ENCODE results near the gene CELSR3. TPM values are rescaled to one million over a fixed set of nuclear protein-coding genes. Genes with fewer than 3 reads are reported as not detected.

Gene CELSR3
- total RNA-seq, 4 donors from 2014 or later = 0.33 to 1.3 (median 0.63) TPM

DNA sequence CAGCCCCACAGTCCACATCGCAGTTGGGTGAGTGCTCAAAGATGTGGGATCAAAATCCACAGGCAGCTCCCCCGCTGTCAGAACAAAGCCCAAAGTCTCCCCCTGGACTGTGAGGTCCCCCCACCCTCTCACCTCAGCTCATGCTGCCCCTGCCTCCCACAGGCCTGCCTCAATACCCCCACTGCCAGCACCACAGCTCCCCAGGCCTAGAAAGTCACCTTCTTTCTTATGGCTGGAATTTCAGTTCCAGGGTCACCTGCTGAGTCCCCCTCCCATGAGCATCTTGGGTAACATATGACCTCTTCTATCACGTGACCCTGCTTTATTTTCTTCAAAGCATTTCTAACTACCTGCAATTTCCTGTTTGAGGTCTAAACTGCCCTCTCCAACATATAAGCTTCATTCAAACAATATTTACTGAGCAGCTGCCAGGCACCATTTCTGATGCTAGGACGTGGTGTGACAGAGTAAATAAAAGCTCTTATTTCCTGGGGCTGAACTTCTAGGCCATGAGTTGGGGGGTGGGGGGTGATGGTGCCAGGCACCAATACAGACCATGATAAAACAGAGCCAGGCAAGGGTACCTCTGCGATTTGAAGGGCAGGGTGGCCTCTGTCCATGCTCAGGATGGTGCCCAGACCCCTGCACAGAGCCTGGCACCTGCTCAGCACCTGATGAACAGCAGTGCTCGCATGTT, 38.7 kb downstream of the CELSR3 start:
- 76% methylated on average over 5 of the region's 6 CpGs for WGBS
- no peak for TF ChIP-seq EP300 (IDR thresholded peaks at IDR 0.05)
- H3K4me3 ChIP-seq = no peak overlapping the region

GRCh38 chr3:48621461-48621869, 41.2 kb downstream of the CELSR3 start, which contains the start of gene TMEM89:
TSS of gene TMEM89 (minus strand) at chr3:48621769. CDS start at chr3:48621756, 13 bp downstream.
- H3K27me3 ChIP-seq = no peaks in the 10 kb centered on the region
- H3K4me3 ChIP-seq = no peak within 1 kb of the TSS
- H3K4me1 ChIP-seq = no peaks in the 10 kb centered on the region
- intact Hi-C loops (cut with DNase I) = no loop called here
- no peak within 1 kb of the TSS for H3K27ac ChIP-seq (replicated peaks in 1 of 4)
- TF ChIP-seq EP300 (IDR thresholded peaks at IDR 0.05) (no peak), POLR2AphosphoS5 (IDR thresholded peaks at IDR 0.05) (no peak), POLR2A (IDR thresholded peaks at IDR 0.05; ENCODE audit: low read depth) (no peak)
- TF ChIP-seq, protein P1, sequence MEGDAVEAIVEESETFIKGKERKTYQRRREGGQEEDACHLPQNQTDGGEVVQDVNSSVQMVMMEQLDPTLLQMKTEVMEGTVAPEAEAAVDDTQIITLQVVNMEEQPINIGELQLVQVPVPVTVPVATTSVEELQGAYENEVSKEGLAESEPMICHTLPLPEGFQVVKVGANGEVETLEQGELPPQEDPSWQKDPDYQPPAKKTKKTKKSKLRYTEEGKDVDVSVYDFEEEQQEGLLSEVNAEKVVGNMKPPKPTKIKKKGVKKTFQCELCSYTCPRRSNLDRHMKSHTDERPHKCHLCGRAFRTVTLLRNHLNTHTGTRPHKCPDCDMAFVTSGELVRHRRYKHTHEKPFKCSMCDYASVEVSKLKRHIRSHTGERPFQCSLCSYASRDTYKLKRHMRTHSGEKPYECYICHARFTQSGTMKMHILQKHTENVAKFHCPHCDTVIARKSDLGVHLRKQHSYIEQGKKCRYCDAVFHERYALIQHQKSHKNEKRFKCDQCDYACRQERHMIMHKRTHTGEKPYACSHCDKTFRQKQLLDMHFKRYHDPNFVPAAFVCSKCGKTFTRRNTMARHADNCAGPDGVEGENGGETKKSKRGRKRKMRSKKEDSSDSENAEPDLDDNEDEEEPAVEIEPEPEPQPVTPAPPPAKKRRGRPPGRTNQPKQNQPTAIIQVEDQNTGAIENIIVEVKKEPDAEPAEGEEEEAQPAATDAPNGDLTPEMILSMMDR (IDR thresholded peaks at IDR 0.05) = no peak
- peaks cover 0 to 18% (median 11%) of the 10 kb centered on the region in 4 donors for H3K9me3 ChIP-seq
- WGBS = 98% methylated on average over 8 of the region's 19 CpGs
- DNase-seq (ENCODE audit: extremely low spot score) = no peak
- H3K36me3 ChIP-seq = peaks cover 0 to 20% (median 16%) of the 10 kb centered on the region in 4 donors

More for the DNA sequence above, 38.7 kb downstream of the CELSR3 start:
- intact Hi-C loops (cut with DNase I) = no loop called here
- Histone ChIP-seq H3K27ac (replicated peaks in 1 of 4) (no peak overlapping the region), H3K36me3 (peaks cover 0 to 45% (median 40%) of the 10 kb centered on the region in 4 donors), H3K27me3 (no peaks in the 10 kb centered on the region), H3K4me1 (no peaks in the 10 kb centered on the region), H3K9me3 (no peaks in the 10 kb centered on the region)
- DNase-seq (ENCODE audit: extremely low spot score) = no peak

DNA sequence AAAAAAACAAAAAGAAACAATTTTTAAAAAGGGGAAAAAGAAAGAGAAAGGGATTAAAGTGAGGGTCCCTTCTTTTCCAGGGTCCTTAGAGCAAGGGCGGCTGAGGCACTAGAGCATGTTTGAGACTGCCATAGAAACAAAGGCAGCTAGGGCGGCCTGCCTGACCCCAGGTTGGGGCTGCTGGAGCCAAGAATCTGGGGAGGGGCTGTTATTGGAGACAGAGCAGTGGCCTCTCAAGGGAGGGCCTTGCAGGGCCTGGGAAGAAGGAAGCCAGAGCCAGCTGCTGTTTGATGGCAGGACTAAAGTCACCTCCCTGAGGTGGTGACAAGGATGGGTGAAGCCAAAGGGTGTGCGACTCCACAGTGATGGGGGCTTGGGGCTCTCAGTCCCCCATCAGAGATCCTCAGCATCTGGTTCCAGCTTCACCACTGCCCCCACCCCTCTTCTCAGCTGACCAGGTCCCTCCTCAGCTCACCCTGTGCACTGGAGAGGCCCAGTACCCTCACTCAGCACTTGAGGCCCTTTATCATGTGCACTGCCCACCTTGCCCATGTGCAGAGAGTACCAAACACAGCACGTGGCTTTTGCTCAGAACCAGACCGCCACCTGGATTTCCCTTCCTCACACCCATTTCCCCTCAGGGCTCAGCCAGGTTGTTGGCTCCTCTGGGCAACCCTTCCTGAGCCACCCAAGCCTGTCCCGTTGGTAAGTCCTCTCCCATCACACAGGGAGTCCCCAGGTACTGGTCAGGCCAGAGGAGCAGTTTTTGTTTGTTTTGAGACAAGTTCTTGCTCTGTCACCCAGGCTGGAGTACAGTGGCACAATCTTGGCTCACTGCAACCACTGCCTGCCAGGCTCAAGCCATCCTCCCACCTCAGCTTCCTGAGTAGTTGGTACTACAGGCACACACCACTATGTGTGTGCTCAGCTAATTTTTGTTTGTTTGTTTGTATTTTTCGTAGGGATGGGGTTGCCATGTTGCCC, 42.9 kb downstream of the CELSR3 start:
- no peaks in the 10 kb centered on the region for H3K4me1 ChIP-seq
- intact Hi-C loops (cut with DNase I) = no loop called here
- no peak overlapping the region for H3K27ac ChIP-seq (replicated peaks in 1 of 4)
- H3K36me3 ChIP-seq = peaks cover 0 to 3% (median under 1%) of the 10 kb centered on the region in 4 donors
- no peak for DNase-seq (ENCODE audit: extremely low spot score)
- no peak overlapping the region for H3K4me3 ChIP-seq
- TF ChIP-seq EP300 (IDR thresholded peaks at IDR 0.05) = no peak
- no peak for TF ChIP-seq POLR2A (IDR thresholded peaks at IDR 0.05; ENCODE audit: low read depth)
- no peak for TF ChIP-seq POLR2AphosphoS5 (IDR thresholded peaks at IDR 0.05)
- TF ChIP-seq, protein P1 (IDR thresholded peaks at IDR 0.05) = no peak
- WGBS = 84% methylated on average over 7 of the region's 7 CpGs
- peaks cover 0 to 18% (median 11%) of the 10 kb centered on the region in 4 donors for H3K9me3 ChIP-seq
- H3K27me3 ChIP-seq = no peaks in the 10 kb centered on the region

DNA sequence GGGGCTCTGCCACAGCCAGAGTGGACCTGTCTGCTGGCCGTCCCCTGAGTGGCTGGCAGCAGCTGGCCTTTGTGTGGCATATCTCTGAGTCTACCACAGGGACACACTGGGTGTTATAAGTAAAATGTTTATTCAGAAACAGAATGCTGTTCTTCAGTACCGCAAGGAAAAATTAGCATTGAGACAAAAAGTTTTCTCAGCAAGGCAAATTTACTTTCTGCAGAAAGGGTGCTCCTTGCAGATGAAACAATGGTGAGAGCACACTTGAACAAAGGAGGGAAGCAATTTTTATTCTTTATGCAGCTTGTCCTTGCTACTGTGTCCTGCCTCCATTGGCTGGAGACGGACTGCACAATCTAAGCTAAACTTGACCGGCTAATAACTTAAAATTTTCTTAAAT, 45.1 kb downstream of the CELSR3 start:
- intact Hi-C loops (cut with DNase I) = no loop called here
- Histone ChIP-seq H3K27ac (replicated peaks in 1 of 4) (no peak overlapping the region), H3K27me3 (no peaks in the 10 kb centered on the region), H3K36me3 (no peaks in the 10 kb centered on the region), H3K4me3 (no peak overlapping the region), H3K4me1 (no peaks in the 10 kb centered on the region), H3K9me3 (peaks cover 0 to 18% (median 11%) of the 10 kb centered on the region in 4 donors)
- TF ChIP-seq POLR2AphosphoS5 (IDR thresholded peaks at IDR 0.05) (no peak), POLR2A (IDR thresholded peaks at IDR 0.05; ENCODE audit: low read depth) (no peak), EP300 (IDR thresholded peaks at IDR 0.05) (no peak)
- TF ChIP-seq, protein P1 (IDR thresholded peaks at IDR 0.05) = no peak
- 97% methylated on average over 4 of the region's 4 CpGs for WGBS
- no peak for DNase-seq (ENCODE audit: extremely low spot score)

- intact Hi-C loops (cut with DNase I) = no loop called here
- H3K4me1 ChIP-seq = peaks cover 0 to 8% (median 7%) of the 10 kb centered on the region in 4 donors
- no peak overlapping the region for H3K4me3 ChIP-seq
- peaks cover 0 to 18% (median 11%) of the 10 kb centered on the region in 4 donors for H3K9me3 ChIP-seq
- no peak for DNase-seq (ENCODE audit: extremely low spot score)
- no peaks in the 10 kb centered on the region for H3K36me3 ChIP-seq
- no peak for TF ChIP-seq EP300 (IDR thresholded peaks at IDR 0.05)
- TF ChIP-seq POLR2AphosphoS5 (IDR thresholded peaks at IDR 0.05) = no peak
- no peak for TF ChIP-seq POLR2A (IDR thresholded peaks at IDR 0.05; ENCODE audit: low read depth)
- TF ChIP-seq, protein P1 (IDR thresholded peaks at IDR 0.05) = no peak
- 79% methylated on average over 3 of the region's 3 CpGs for WGBS
- no peaks in the 10 kb centered on the region for H3K27me3 ChIP-seq
- H3K27ac ChIP-seq (replicated peaks in 1 of 4) = no peak overlapping the region
Measured at GRCh38 chr3:48614044-48614443, 48.6 kb downstream of the CELSR3 start.
